IMR-90 (cell line): ENCODE results near the gene TTC28.

ENCODE experiments used
- BHLHE40 ChIP-seq: fragments of 150-350 bp; IDR thresholded peaks from 2 replicates; pipeline ENCODE4 v1.6.1; 2016; ENCODE audit warnings: mild to moderate bottlenecking, low read depth, low read length
- CEBPB ChIP-seq: IDR thresholded peaks from 2 replicates; pipeline ENCODE4 v1.6.1; 2012; ENCODE audit warnings: low read depth, low read length, improper control_type of control experiment
- FOS ChIP-seq: fragments of 150-350 bp; IDR thresholded peaks from 2 replicates; pipeline ENCODE4 v1.6.1; 2016; ENCODE audit warnings: low read depth, low read length
- MAFK ChIP-seq: IDR thresholded peaks from 2 replicates; pipeline ENCODE4 v1.6.1; 2012; ENCODE audit warnings: low read depth, low read length, improper control_type of control experiment
- MXI1 ChIP-seq: IDR thresholded peaks from 2 replicates; pipeline ENCODE4 v1.6.1; 2012; ENCODE audit warnings: low read depth, mild to moderate bottlenecking, low read length, moderate library complexity, borderline replicate concordance
- NFE2L2 ChIP-seq: fragments of 150-350 bp; IDR thresholded peaks from 2 replicates; pipeline ENCODE4 v1.6.1; 2016; ENCODE audit warnings: low read depth, mild to moderate bottlenecking, low read length
- POLR2A ChIP-seq: IDR thresholded peaks from 2 replicates; pipeline ENCODE4 v1.6.1; 2012; ENCODE audit warnings: mild to moderate bottlenecking, low read depth, low read length
- RAD21 ChIP-seq: IDR thresholded peaks from 2 replicates; pipeline ENCODE4 v1.6.1; 2012; ENCODE audit warnings: low read length, improper control_type of control experiment
- RCOR1 ChIP-seq: IDR thresholded peaks from 2 replicates; pipeline ENCODE4 v1.6.1; 2012; ENCODE audit warnings: mild to moderate bottlenecking, low read length, improper control_type of control experiment; ENCODE audit not compliant: insufficient replicate concordance
- RFX5 ChIP-seq: IDR thresholded peaks from 2 replicates; pipeline ENCODE4 v1.8.0; 2012; ENCODE audit warnings: low read depth, mild to moderate bottlenecking, low read length, moderate library complexity
- TF ChIP-seq, protein P1 (sequence below): conservative IDR thresholded peaks from 2 replicates; pipeline ENCODE4 v1.5.1; 2012; ENCODE audit warnings: mild to moderate bottlenecking, low read depth, low read length, improper control_type of control experiment
- TF ChIP-seq, protein P2 (sequence below): fragments of 150-350 bp; IDR thresholded peaks from 2 replicates; pipeline ENCODE4 v1.6.1; 2017; ENCODE audit warnings: mild to moderate bottlenecking, antibody characterized with exemption, low read length, low read depth
- TF ChIP-seq, protein P3 (sequence below): fragments of 150-350 bp; IDR thresholded peaks from 2 replicates; pipeline ENCODE4 v1.6.1; 2016; ENCODE audit warnings: low read depth, mild to moderate bottlenecking, low read length, moderate library complexity, borderline replicate concordance

DNA sequence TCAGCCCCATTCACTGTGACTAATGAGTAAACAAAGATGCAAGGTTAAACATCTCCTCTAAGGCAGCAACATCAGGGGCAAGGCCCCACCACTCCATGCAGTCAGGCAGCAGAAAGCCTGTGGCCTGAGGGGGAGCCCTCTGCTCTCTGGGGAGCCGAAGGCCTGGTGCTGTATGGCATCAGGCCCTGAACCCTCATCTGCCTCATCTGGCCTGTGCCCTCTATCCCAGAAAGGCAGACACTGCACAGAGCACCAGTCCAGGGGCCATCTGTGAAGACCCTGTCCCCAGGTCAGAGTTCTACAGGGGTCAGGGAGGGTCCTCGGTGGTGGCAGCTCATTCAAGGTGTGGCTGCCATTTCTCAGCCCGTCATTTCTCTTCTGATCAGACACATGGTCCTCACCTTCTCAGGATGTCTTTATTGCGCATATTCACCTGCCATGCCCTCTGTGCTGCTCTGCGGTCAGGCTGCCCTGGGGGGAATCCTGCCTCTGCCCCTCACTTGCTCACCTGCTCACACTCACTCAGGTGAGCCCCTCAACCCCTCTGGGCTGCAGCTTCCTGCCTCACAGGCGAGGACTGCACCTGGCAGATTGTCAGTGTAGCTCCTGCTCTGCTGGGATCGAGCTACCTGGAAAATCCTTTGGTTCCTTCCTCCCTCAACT lies 657.5 kb downstream of the TTC28 start:
- TF ChIP-seq BHLHE40 (no peak), POLR2A (no peak), FOS (no peak), MXI1 (no peak), CEBPB (no peak), RCOR1 (no peak), RFX5 (no peak), NFE2L2 (no peak), RAD21 (no peak), MAFK (no peak)
- TF ChIP-seq, protein P1, sequence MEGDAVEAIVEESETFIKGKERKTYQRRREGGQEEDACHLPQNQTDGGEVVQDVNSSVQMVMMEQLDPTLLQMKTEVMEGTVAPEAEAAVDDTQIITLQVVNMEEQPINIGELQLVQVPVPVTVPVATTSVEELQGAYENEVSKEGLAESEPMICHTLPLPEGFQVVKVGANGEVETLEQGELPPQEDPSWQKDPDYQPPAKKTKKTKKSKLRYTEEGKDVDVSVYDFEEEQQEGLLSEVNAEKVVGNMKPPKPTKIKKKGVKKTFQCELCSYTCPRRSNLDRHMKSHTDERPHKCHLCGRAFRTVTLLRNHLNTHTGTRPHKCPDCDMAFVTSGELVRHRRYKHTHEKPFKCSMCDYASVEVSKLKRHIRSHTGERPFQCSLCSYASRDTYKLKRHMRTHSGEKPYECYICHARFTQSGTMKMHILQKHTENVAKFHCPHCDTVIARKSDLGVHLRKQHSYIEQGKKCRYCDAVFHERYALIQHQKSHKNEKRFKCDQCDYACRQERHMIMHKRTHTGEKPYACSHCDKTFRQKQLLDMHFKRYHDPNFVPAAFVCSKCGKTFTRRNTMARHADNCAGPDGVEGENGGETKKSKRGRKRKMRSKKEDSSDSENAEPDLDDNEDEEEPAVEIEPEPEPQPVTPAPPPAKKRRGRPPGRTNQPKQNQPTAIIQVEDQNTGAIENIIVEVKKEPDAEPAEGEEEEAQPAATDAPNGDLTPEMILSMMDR, result no peak
- TF ChIP-seq, protein P2, sequence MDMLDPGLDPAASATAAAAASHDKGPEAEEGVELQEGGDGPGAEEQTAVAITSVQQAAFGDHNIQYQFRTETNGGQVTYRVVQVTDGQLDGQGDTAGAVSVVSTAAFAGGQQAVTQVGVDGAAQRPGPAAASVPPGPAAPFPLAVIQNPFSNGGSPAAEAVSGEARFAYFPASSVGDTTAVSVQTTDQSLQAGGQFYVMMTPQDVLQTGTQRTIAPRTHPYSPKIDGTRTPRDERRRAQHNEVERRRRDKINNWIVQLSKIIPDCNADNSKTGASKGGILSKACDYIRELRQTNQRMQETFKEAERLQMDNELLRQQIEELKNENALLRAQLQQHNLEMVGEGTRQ, result no peak
- TF ChIP-seq, protein P3, sequence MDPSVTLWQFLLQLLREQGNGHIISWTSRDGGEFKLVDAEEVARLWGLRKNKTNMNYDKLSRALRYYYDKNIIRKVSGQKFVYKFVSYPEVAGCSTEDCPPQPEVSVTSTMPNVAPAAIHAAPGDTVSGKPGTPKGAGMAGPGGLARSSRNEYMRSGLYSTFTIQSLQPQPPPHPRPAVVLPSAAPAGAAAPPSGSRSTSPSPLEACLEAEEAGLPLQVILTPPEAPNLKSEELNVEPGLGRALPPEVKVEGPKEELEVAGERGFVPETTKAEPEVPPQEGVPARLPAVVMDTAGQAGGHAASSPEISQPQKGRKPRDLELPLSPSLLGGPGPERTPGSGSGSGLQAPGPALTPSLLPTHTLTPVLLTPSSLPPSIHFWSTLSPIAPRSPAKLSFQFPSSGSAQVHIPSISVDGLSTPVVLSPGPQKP, result no peak
